Activated CD8-positive, alpha-beta memory T cell treated with anti-CD3 and anti-CD28 coated beads, Interleukin-2, amount 10 ng/mL, durations not matched to agents 7 days and 5 days (primary cell): ENCODE data around the gene GDF3. TPM values are rescaled to one million over a fixed set of nuclear protein-coding genes. Genes with fewer than 3 reads are reported as not detected.
"Not testable (repeated sequence)": the region's sequence is repeated elsewhere in the genome, so short reads cannot be mapped to it uniquely, and the experiment has no call there.

Source experiments
- ATAC-seq: fragments of 150-1000 bp; cut with Tn5 transposase; one replicate; pipeline ENCODE4 v1.10.0; 2021; ENCODE audit warnings: moderate library complexity
- CTCF ChIA-PET: fragments of 350-600 bp; sonication (Branson Sonifier 250); formaldehyde crosslinking; loops from one replicate; lab custom pipeline; 2021; ENCODE audit warnings: antibody characterized with exemption; lab: Charles Lee
- DNase-seq: peaks from one replicate; pipeline ENCODE4 v3.0.0-alpha.2; 2020
- H3K27ac Mint-ChIP-seq: one replicate; pipeline ENCODE4 v1.8.0; 2021; ENCODE audit warnings: mild to moderate bottlenecking, mixed read lengths
- H3K27me3 Mint-ChIP-seq: one replicate; pipeline ENCODE4 v1.8.0; 2021; ENCODE audit warnings: mixed read lengths
- H3K36me3 Mint-ChIP-seq: one replicate; pipeline ENCODE4 v1.8.0; 2021; ENCODE audit warnings: mild to moderate bottlenecking, mixed read lengths
- H3K4me1 Mint-ChIP-seq: one replicate; pipeline ENCODE4 v1.8.0; 2021; ENCODE audit warnings: mixed read lengths
- H3K4me3 Mint-ChIP-seq: one replicate; pipeline ENCODE4 v1.8.0; 2021; ENCODE audit warnings: mild to moderate bottlenecking, moderate library complexity, mixed read lengths
- H3K9me3 Mint-ChIP-seq: one replicate; pipeline ENCODE4 v1.8.0; 2022; ENCODE audit warnings: low read depth, mixed read lengths
- total RNA-seq, 2 experiments: library from RNA; stranded (reverse); gene quantifications; one replicate each; pipeline ENCODE4 v1.2.3, GENCODE V29; 2021

Gene GDF3
- not detected for total RNA-seq

GRCh38 chr12:7695566-7696197, at the start of gene GDF3:
Gene GDF3, minus strand, starts transcription at chr12:7695775. Its CDS starts 47 bp downstream, at chr12:7695728.
- CTCF ChIA-PET, result interaction anchor here (0.9 kb wide), 1 partner anchor 112 kb away, joined by 4 read pairs; no protein-coding TSS in a partner anchor
- H3K9me3 Mint-ChIP-seq, result no peaks in the 10 kb centered on the region
- ATAC-seq (no peak), DNase-seq (no peak)
- no peak within 1 kb of the TSS for H3K4me3 Mint-ChIP-seq
- H3K4me1 Mint-ChIP-seq, result no peaks in the 10 kb centered on the region
- H3K27me3 Mint-ChIP-seq, result peaks cover 18% of the 10 kb centered on the region
- no peaks in the 10 kb centered on the region for H3K36me3 Mint-ChIP-seq
- H3K27ac Mint-ChIP-seq, result no peak within 1 kb of the TSS

GRCh38 chr12:7732993-7733392, 37.4 kb upstream of the GDF3 start:
- ATAC-seq (no peak), DNase-seq (no peak)
- Mint-ChIP-seq H3K9me3 (no peaks in the 10 kb centered on the region), H3K27me3 (peaks cover 9% of the 10 kb centered on the region), H3K36me3 (no peaks in the 10 kb centered on the region), H3K4me1 (no peaks in the 10 kb centered on the region), H3K27ac (no peak overlapping the region), H3K4me3 (no peak overlapping the region)
- CTCF ChIA-PET, result no interaction called here

- Mint-ChIP-seq H3K4me1 (no peaks in the 10 kb centered on the region), H3K36me3 (no peaks in the 10 kb centered on the region), H3K27ac (no peak overlapping the region), H3K9me3 (no peaks in the 10 kb centered on the region), H3K27me3 (peaks cover 9% of the 10 kb centered on the region), H3K4me3 (no peak overlapping the region)
- ATAC-seq (no peak), DNase-seq (no peak)
- CTCF ChIA-PET, result no interaction called here
These were observed 35.9 kb upstream of the GDF3 start for GRCh38 chr12:7731486-7731885.

GRCh38 chr12:7730984-7731383, 35.4 kb upstream of the GDF3 start:
- CTCF ChIA-PET, H3K9me3 Mint-ChIP-seq, DNase-seq, ATAC-seq, H3K27me3 Mint-ChIP-seq, H3K4me1 Mint-ChIP-seq, H3K4me3 Mint-ChIP-seq, H3K36me3 Mint-ChIP-seq, H3K27ac Mint-ChIP-seq: not testable (repeated sequence)

- Mint-ChIP-seq H3K27ac (no peak overlapping the region), H3K36me3 (no peaks in the 10 kb centered on the region), H3K9me3 (no peaks in the 10 kb centered on the region), H3K27me3 (peaks cover 9% of the 10 kb centered on the region), H3K4me1 (no peaks in the 10 kb centered on the region), H3K4me3 (no peak overlapping the region)
- DNase-seq (no peak), ATAC-seq (no peak)
- CTCF ChIA-PET, result no interaction called here
These were observed 34.2 kb upstream of the GDF3 start for GRCh38 chr12:7729746-7730145.

GRCh38 chr12:7723926-7724325, 28.4 kb upstream of the GDF3 start:
- Mint-ChIP-seq H3K4me1 (no peaks in the 10 kb centered on the region), H3K36me3 (no peaks in the 10 kb centered on the region), H3K9me3 (no peaks in the 10 kb centered on the region), H3K27ac (no peak overlapping the region), H3K4me3 (no peak overlapping the region), H3K27me3 (peaks cover 2% of the 10 kb centered on the region)
- CTCF ChIA-PET, result no interaction called here
- DNase-seq, result no peak
- ATAC-seq, result no peak

GRCh38 chr12:7719946-7720730, 24.6 kb upstream of the GDF3 start:
- no peak for DNase-seq
- ATAC-seq, result no peak
- CTCF ChIA-PET, result interaction anchor here (0.7 kb wide), 1 partner anchor 87 kb away, joined by 3 read pairs; no protein-coding TSS in a partner anchor
- H3K9me3 Mint-ChIP-seq, result no peaks in the 10 kb centered on the region
- no peak overlapping the region for H3K27ac Mint-ChIP-seq
- no peaks in the 10 kb centered on the region for H3K4me1 Mint-ChIP-seq
- H3K27me3 Mint-ChIP-seq, result peaks cover 10% of the 10 kb centered on the region
- no peaks in the 10 kb centered on the region for H3K36me3 Mint-ChIP-seq
- no peak overlapping the region for H3K4me3 Mint-ChIP-seq

- Mint-ChIP-seq H3K36me3 (no peaks in the 10 kb centered on the region), H3K27ac (no peak overlapping the region), H3K27me3 (peaks cover 12% of the 10 kb centered on the region), H3K4me1 (no peaks in the 10 kb centered on the region), H3K4me3 (no peak overlapping the region), H3K9me3 (no peaks in the 10 kb centered on the region)
- CTCF ChIA-PET, result interaction anchor here (1.0 to 1.7 kb wide), 3 partner anchors 73 to 93 kb away, joined by 3 to 12 read pairs (median 4); partner anchors contain the start of gene NANOG
- DNase-seq, result no peak
- ATAC-seq, result peak; percentile 49
These were observed 20.8 kb upstream of the GDF3 start for GRCh38 chr12:7716381-7716780.

- Mint-ChIP-seq H3K9me3 (no peaks in the 10 kb centered on the region), H3K27me3 (peaks cover 11% of the 10 kb centered on the region), H3K4me3 (no peak overlapping the region), H3K4me1 (no peaks in the 10 kb centered on the region), H3K27ac (no peak overlapping the region), H3K36me3 (no peaks in the 10 kb centered on the region)
- ATAC-seq (no peak), DNase-seq (no peak)
- CTCF ChIA-PET, result no interaction called here
These were observed 17.4 kb upstream of the GDF3 start for GRCh38 chr12:7712841-7713442.

GRCh38 chr12:7711133-7711532, 15.6 kb upstream of the GDF3 start, which contains the start of gene DPPA3:
Gene DPPA3, plus strand, starts transcription at chr12:7711433. Its CDS starts 138 bp downstream, at chr12:7711571.
- Mint-ChIP-seq H3K36me3 (no peaks in the 10 kb centered on the region), H3K27ac (no peak within 1 kb of the TSS), H3K9me3 (no peaks in the 10 kb centered on the region), H3K27me3 (peaks cover 6% of the 10 kb centered on the region), H3K4me3 (no peak within 1 kb of the TSS), H3K4me1 (no peaks in the 10 kb centered on the region)
- no peak for ATAC-seq
- CTCF ChIA-PET, result no interaction called here
- DNase-seq, result no peak

- CTCF ChIA-PET, result no interaction called here
- Mint-ChIP-seq H3K9me3 (no peaks in the 10 kb centered on the region), H3K36me3 (no peaks in the 10 kb centered on the region), H3K4me1 (no peaks in the 10 kb centered on the region), H3K4me3 (no peak overlapping the region), H3K27me3 (peaks cover 6% of the 10 kb centered on the region), H3K27ac (no peak overlapping the region)
- no peak for DNase-seq
- ATAC-seq, result no peak
These were observed 14.5 kb upstream of the GDF3 start for GRCh38 chr12:7709969-7710675.

GRCh38 chr12:7705846-7706245, 10.3 kb upstream of the GDF3 start:
- H3K36me3 Mint-ChIP-seq, result no peaks in the 10 kb centered on the region
- ATAC-seq (no peak), DNase-seq (no peak)
- H3K27me3 Mint-ChIP-seq, result no peaks in the 10 kb centered on the region
- no peak overlapping the region for H3K4me3 Mint-ChIP-seq
- H3K9me3 Mint-ChIP-seq, result no peaks in the 10 kb centered on the region
- no peak overlapping the region for H3K27ac Mint-ChIP-seq
- CTCF ChIA-PET, result no interaction called here
- no peaks in the 10 kb centered on the region for H3K4me1 Mint-ChIP-seq

GRCh38 chr12:7695237-7695560, 376 bp downstream of the GDF3 start:
- peaks cover 18% of the 10 kb centered on the region for H3K27me3 Mint-ChIP-seq
- H3K4me1 Mint-ChIP-seq, result no peaks in the 10 kb centered on the region
- DNase-seq (no peak), ATAC-seq (no peak)
- CTCF ChIA-PET, result interaction anchor here (0.9 kb wide), 1 partner anchor 113 kb away, joined by 4 read pairs; no protein-coding TSS in a partner anchor
- H3K36me3 Mint-ChIP-seq, result no peaks in the 10 kb centered on the region
- H3K27ac Mint-ChIP-seq, result no peak overlapping the region
- no peaks in the 10 kb centered on the region for H3K9me3 Mint-ChIP-seq
- H3K4me3 Mint-ChIP-seq, result no peak overlapping the region
